ENCODE data around the gene FCN3.

The FCN3 gene

GRCh38 chr1:27399251-27400025, 24.8 kb upstream of the FCN3 start:
- TF ChIP-seq, protein P1, sequence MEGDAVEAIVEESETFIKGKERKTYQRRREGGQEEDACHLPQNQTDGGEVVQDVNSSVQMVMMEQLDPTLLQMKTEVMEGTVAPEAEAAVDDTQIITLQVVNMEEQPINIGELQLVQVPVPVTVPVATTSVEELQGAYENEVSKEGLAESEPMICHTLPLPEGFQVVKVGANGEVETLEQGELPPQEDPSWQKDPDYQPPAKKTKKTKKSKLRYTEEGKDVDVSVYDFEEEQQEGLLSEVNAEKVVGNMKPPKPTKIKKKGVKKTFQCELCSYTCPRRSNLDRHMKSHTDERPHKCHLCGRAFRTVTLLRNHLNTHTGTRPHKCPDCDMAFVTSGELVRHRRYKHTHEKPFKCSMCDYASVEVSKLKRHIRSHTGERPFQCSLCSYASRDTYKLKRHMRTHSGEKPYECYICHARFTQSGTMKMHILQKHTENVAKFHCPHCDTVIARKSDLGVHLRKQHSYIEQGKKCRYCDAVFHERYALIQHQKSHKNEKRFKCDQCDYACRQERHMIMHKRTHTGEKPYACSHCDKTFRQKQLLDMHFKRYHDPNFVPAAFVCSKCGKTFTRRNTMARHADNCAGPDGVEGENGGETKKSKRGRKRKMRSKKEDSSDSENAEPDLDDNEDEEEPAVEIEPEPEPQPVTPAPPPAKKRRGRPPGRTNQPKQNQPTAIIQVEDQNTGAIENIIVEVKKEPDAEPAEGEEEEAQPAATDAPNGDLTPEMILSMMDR (IDR thresholded peaks at IDR 0.05; ENCODE audit: low read depth, low read length): no peak
- no peak for DNase-seq (ENCODE audit: extremely low read depth, low read depth)

GRCh38 chr1:27398405-27399149, 24.0 kb upstream of the FCN3 start:
- TF ChIP-seq, protein P1 (IDR thresholded peaks at IDR 0.05; ENCODE audit: low read depth, low read length): no peak
- DNase-seq (ENCODE audit: extremely low read depth, low read depth): no peak

DNA sequence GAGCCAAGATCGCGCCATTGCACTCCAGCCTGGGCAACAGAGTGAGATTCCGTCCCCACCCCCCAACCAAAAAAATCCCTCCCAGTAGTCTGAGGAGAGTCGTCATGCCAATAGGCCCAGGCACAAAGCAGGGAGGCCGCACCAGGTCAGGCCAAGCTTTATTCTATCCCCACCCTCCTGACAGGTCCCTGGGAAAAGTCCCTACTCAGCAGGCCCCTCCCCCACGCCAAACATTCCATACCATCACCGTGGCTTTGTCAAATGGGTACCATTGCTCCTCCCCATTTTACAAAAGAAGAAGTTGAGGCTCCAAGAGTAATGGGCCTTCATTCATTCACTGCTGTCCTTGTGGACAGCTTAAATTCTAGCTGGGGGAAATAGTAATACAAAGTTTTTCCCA, 23.1 kb upstream of the FCN3 start:
- TF ChIP-seq, protein P1 (IDR thresholded peaks at IDR 0.05; ENCODE audit: low read depth, low read length): no peak
- DNase-seq (ENCODE audit: extremely low read depth, low read depth): no peak

GRCh38 chr1:27397110-27397509, 22.5 kb upstream of the FCN3 start:
- DNase-seq (ENCODE audit: extremely low read depth, low read depth): no peak
- TF ChIP-seq, protein P1 (IDR thresholded peaks at IDR 0.05; ENCODE audit: low read depth, low read length): no peak

DNA sequence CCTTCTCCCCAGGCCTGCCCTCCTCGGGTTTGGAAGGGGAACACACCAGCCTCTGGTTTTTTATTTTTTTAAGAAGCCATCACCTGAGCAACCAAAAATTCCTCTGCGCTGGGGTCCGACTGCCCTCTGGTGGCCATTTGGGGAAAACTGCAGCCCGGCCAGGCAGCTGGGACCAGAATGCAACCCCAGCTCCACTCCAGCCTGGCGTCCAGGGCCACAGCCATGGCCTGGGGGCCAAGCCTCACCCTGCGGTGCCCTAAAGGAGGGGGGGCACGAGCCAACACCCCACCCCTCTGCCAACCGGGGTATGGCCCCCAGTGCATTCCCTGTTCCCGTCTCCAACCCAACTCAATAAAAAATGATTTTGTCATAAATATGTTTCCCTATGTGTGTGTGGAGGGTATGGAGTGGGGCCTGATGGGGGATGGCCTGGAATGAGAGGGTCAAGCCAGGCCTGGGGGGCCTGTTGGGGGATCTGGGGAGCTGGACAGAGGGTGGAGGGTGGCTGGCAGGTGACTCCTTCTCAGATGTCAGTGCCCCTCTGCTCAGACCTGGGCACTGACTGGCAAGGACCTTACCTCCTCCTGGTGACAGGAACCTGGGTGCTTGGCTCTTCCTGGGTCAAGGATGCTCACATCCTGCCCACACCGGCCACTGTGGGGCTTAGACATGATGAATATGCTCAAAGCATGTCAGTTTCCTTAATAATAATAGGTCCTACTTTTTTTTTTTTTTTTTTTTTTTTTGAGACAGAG, 21.0 kb upstream of the FCN3 start:
- TF ChIP-seq, protein P1 (IDR thresholded peaks at IDR 0.05; ENCODE audit: low read depth, low read length): peak; percentile 94
- no peak for DNase-seq (ENCODE audit: extremely low read depth, low read depth)

GRCh38 chr1:27394925-27395324, 20.3 kb upstream of the FCN3 start:
- TF ChIP-seq, protein P1 (IDR thresholded peaks at IDR 0.05; ENCODE audit: low read depth, low read length): no peak
- DNase-seq (ENCODE audit: extremely low read depth, low read depth): no peak

All from AG09319 (cell line).